DOHH2 (cell line): ENCODE results near the gene SLC35B4.

Source experiments
- H3F3A ChIP-seq: fragments of 200-600 bp; sonication (generic), shearing (Covaris generic); 2 replicates; pipeline ENCODE4 v1.6.0; 2016; ENCODE audit warnings: antibody characterized with exemption, mild to moderate bottlenecking; ENCODE audit not compliant: control insufficient read depth, insufficient read depth
- H3K27ac ChIP-seq: fragments of 200-600 bp; sonication (generic); 2 replicates; pipeline ENCODE4 v1.5.1; 2014; ENCODE audit warnings: low read depth, mild to moderate bottlenecking, low read length, moderate library complexity
- H3K27me3 ChIP-seq: fragments of 200-600 bp; sonication (generic); 2 replicates; pipeline ENCODE4 v1.6.1; 2014; ENCODE audit warnings: mild to moderate bottlenecking, low read length, mixed read lengths; ENCODE audit not compliant: control insufficient read depth
- H3K36me3 ChIP-seq: fragments of 200-600 bp; sonication (generic); 2 replicates; pipeline ENCODE4 v1.6.1; 2014; ENCODE audit warnings: mild to moderate bottlenecking, low read length, moderate library complexity, mixed read lengths; ENCODE audit not compliant: control insufficient read depth
- H3K4me1 ChIP-seq: fragments of 200-600 bp; sonication (generic); 2 replicates; pipeline ENCODE4 v1.6.1; 2014; ENCODE audit warnings: mild to moderate bottlenecking, low read length, mixed read lengths; ENCODE audit not compliant: control insufficient read depth
- H3K4me2 ChIP-seq: fragments of 200-600 bp; sonication (generic); 2 replicates; pipeline ENCODE4 v1.6.0; 2014; ENCODE audit warnings: mild to moderate bottlenecking, low read length, moderate library complexity
- H3K4me3 ChIP-seq: fragments of 200-600 bp; sonication (generic); 2 replicates; pipeline ENCODE4 v1.5.1; 2014; ENCODE audit warnings: mild to moderate bottlenecking, low read length, mixed read lengths
- H3K79me2 ChIP-seq: fragments of 200-600 bp; sonication (generic); 2 replicates; pipeline ENCODE4 v1.6.1; 2014; ENCODE audit warnings: mild to moderate bottlenecking, low read length, mixed read lengths; ENCODE audit not compliant: control insufficient read depth
- H3K9me2 ChIP-seq: fragments of 200-600 bp; sonication (generic); replicated peaks from 2 replicates; pipeline ENCODE4 v1.6.1; 2014; ENCODE audit warnings: mild to moderate bottlenecking, low read length, mixed read lengths; ENCODE audit not compliant: control insufficient read depth
- H3K9me3 ChIP-seq: fragments of 200-600 bp; sonication (generic); 2 replicates; pipeline ENCODE4 v1.6.1; 2014; ENCODE audit warnings: antibody characterized with exemption, low read length, mixed read lengths; ENCODE audit not compliant: control insufficient read depth, insufficient read depth
- H4K20me1 ChIP-seq: fragments of 200-600 bp; sonication (generic); 2 replicates; pipeline ENCODE4 v1.6.0; 2014; ENCODE audit warnings: low read depth, mild to moderate bottlenecking, antibody characterized with exemption, low read length, moderate library complexity; ENCODE audit not compliant: control insufficient read depth, insufficient read depth
- CTCF ChIP-seq: fragments of 200-600 bp; sonication (generic); IDR thresholded peaks from one replicate; pipeline ENCODE4 v1.5.1; 2014; ENCODE audit warnings: antibody characterized with exemption, mild to moderate bottlenecking, low read depth, low read length; ENCODE audit not compliant: poor library complexity, severe bottlenecking
- EZH2phosphoT487 ChIP-seq: fragments of 200-600 bp; sonication (generic); IDR thresholded peaks from 2 replicates; pipeline ENCODE4 v1.6.1; 2017; ENCODE audit warnings: borderline replicate concordance, mild to moderate bottlenecking, antibody characterized with exemption, low read length, moderate library complexity, mixed read lengths

SLC35B4 gene

GRCh38 chr7:134311807-134312206 is 4.9 kb downstream of the SLC35B4 start:
- no peak overlapping the region for H3K27ac ChIP-seq
- no peaks in the 10 kb centered on the region for H3K9me3 ChIP-seq

GRCh38 chr7:134308548-134308947 is 8.2 kb downstream of the SLC35B4 start:
- no peaks in the 10 kb centered on the region for H4K20me1 ChIP-seq
- no peaks in the 10 kb centered on the region for H3F3A ChIP-seq
- H3K9me2 ChIP-seq = no peaks in the 10 kb centered on the region
- peaks cover 41% of the 10 kb centered on the region for H3K36me3 ChIP-seq
- no peaks in the 10 kb centered on the region for H3K27me3 ChIP-seq
- H3K4me1 ChIP-seq = no peaks in the 10 kb centered on the region
- no peak overlapping the region for H3K4me2 ChIP-seq
- TF ChIP-seq EZH2phosphoT487 (no peak), CTCF (no peak)
- no peak overlapping the region for H3K27ac ChIP-seq
- H3K9me3 ChIP-seq = no peaks in the 10 kb centered on the region
- no peak overlapping the region for H3K4me3 ChIP-seq
- peaks cover 17% of the 10 kb centered on the region for H3K79me2 ChIP-seq

More at GRCh38 chr7:134311807-134312206, 4.9 kb downstream of the SLC35B4 start:
- H4K20me1 ChIP-seq = no peaks in the 10 kb centered on the region
- peaks cover 17% of the 10 kb centered on the region for H3K36me3 ChIP-seq
- H3K9me2 ChIP-seq = no peaks in the 10 kb centered on the region; the same call in 1 of the 2 replicates
- no peaks in the 10 kb centered on the region for H3F3A ChIP-seq
- peaks cover 44% of the 10 kb centered on the region for H3K79me2 ChIP-seq
- H3K4me2 ChIP-seq = no peak overlapping the region
- no peak for TF ChIP-seq EZH2phosphoT487
- no peak for TF ChIP-seq CTCF
- H3K27me3 ChIP-seq = no peaks in the 10 kb centered on the region
- H3K4me3 ChIP-seq = no peak overlapping the region
- H3K4me1 ChIP-seq = peaks cover 13% of the 10 kb centered on the region

GRCh38 chr7:134307320-134307719 is 9.4 kb downstream of the SLC35B4 start:
- Histone ChIP-seq H3F3A (no peaks in the 10 kb centered on the region), H3K4me2 (no peak overlapping the region), H3K9me2 (no peaks in the 10 kb centered on the region), H3K36me3 (peaks cover 43% of the 10 kb centered on the region), H4K20me1 (no peaks in the 10 kb centered on the region), H3K4me1 (no peaks in the 10 kb centered on the region), H3K9me3 (no peaks in the 10 kb centered on the region), H3K4me3 (no peak overlapping the region), H3K27ac (no peak overlapping the region), H3K79me2 (peaks cover 12% of the 10 kb centered on the region), H3K27me3 (no peaks in the 10 kb centered on the region)
- TF ChIP-seq CTCF (no peak), EZH2phosphoT487 (no peak)

GRCh38 chr7:134302120-134302519 is 14.6 kb downstream of the SLC35B4 start:
- Histone ChIP-seq H3K36me3 (peaks cover 75% of the 10 kb centered on the region), H3K27me3 (no peaks in the 10 kb centered on the region), H3K79me2 (no peaks in the 10 kb centered on the region), H3K4me2 (no peak overlapping the region), H4K20me1 (no peaks in the 10 kb centered on the region), H3K4me1 (no peaks in the 10 kb centered on the region), H3K9me2 (no peaks in the 10 kb centered on the region), H3F3A (no peaks in the 10 kb centered on the region), H3K9me3 (no peaks in the 10 kb centered on the region), H3K4me3 (no peak overlapping the region), H3K27ac (no peak overlapping the region)
- TF ChIP-seq EZH2phosphoT487 = no peak
- no peak for TF ChIP-seq CTCF
